Esophagus squamous epithelium (tissue), 4 donors: ENCODE measurements around the gene HECTD4.

Source experiments
- POLR2A ChIP-seq, 4 donors: fragments of 450-650 bp; IDR thresholded peaks; one replicate each; pipeline ENCODE4 v1.6.1; 2017; ENCODE audit warnings: antibody characterized with exemption in 4 of 4, mild to moderate bottlenecking in 4 of 4, moderate library complexity in 3 of 4
- TF ChIP-seq, protein P1 (sequence below), 6 experiments: fragments of 450-650 bp in 4 of 6; fragments of 200-600 bp in 2 of 6; sonication (generic) in 2 of 6; IDR thresholded peaks; one replicate each; pipeline ENCODE4 v1.5.1; 2016 to 2019; ENCODE audit warnings: antibody characterized with exemption in 6 of 6, mild to moderate bottlenecking in 4 of 6, moderate library complexity in 4 of 6

DNA sequence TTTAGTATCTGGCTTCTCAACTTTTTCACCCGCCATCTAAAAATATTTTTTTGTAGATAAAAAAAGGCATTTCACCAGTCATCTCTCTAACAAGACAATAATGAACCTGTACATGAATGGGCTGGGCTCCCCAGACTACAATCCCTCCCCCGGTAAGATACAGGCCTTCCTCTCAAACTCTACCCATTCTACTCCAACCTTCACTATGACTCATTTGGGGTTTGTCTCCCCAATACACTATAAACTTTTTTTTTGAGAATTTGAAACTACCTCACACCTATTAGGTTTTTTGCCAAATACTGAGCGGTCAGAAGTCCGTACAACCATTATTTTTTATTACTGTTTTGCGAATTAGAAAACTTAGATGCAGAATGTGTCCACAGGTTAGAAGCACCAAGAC lies 26.4 kb upstream of the HECTD4 start:
- TF ChIP-seq, protein P1, sequence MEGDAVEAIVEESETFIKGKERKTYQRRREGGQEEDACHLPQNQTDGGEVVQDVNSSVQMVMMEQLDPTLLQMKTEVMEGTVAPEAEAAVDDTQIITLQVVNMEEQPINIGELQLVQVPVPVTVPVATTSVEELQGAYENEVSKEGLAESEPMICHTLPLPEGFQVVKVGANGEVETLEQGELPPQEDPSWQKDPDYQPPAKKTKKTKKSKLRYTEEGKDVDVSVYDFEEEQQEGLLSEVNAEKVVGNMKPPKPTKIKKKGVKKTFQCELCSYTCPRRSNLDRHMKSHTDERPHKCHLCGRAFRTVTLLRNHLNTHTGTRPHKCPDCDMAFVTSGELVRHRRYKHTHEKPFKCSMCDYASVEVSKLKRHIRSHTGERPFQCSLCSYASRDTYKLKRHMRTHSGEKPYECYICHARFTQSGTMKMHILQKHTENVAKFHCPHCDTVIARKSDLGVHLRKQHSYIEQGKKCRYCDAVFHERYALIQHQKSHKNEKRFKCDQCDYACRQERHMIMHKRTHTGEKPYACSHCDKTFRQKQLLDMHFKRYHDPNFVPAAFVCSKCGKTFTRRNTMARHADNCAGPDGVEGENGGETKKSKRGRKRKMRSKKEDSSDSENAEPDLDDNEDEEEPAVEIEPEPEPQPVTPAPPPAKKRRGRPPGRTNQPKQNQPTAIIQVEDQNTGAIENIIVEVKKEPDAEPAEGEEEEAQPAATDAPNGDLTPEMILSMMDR (IDR thresholded peaks at IDR 0.05) = no peak
- TF ChIP-seq POLR2A (IDR thresholded peaks at IDR 0.05) = no peak
